Adipocyte (in vitro differentiated cells): ENCODE data around the gene ATF2.

Source experiments
- DNase-seq: peaks from one replicate; pipeline ENCODE4 v3.0.0-alpha.2; 2015; ENCODE audit warnings: low read depth
- H3K27me3 ChIP-seq: replicated peaks from 2 replicates; pipeline ENCODE4 v1.7.0; 2013; ENCODE audit warnings: mild to moderate bottlenecking, low read length, moderate library complexity; ENCODE audit not compliant: control insufficient read depth, insufficient read depth
- H3K36me3 ChIP-seq: 2 replicates; pipeline ENCODE4 v1.7.0; 2013; ENCODE audit warnings: low read length, mild to moderate bottlenecking, moderate library complexity; ENCODE audit not compliant: control insufficient read depth, insufficient read depth, severe bottlenecking
- H3K4me1 ChIP-seq: 2 replicates; pipeline ENCODE4 v1.7.0; 2013; ENCODE audit warnings: mild to moderate bottlenecking, low read length, moderate library complexity; ENCODE audit not compliant: control insufficient read depth, insufficient read depth
- H3K4me3 ChIP-seq: 2 replicates; pipeline ENCODE4 v1.7.0; 2013; ENCODE audit warnings: mild to moderate bottlenecking, low read length, moderate library complexity
- H3K9ac ChIP-seq: 2 replicates; pipeline ENCODE4 v1.7.0; 2013; ENCODE audit warnings: mild to moderate bottlenecking, low read length, moderate library complexity
- H3K9me3 ChIP-seq: 2 replicates; pipeline ENCODE4 v1.7.0; 2013; ENCODE audit warnings: mild to moderate bottlenecking, low read length, moderate library complexity; ENCODE audit not compliant: control insufficient read depth

The ATF2 gene

DNA sequence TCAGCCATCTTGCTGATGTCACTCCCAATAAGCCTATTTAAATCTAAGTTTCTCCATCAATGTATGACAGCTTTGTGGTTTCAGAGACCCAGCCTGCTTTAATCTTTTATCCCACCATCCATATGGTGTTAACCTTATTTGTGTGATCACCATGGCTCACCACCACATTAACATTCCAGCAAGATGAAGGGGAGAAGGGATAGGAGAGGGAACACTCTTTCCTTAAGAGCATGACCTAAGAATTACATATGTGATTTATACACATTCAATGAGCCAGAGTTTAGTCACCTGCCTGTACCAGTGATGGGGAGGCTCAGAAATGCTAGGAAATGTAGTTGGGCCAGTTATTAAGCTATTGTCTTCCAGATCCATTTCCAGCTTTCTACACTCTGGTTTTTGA is 118.3 kb downstream of the ATF2 start:
- no peak overlapping the region for H3K9ac ChIP-seq
- no peak overlapping the region for H3K4me3 ChIP-seq
- H3K9me3 ChIP-seq = no peaks in the 10 kb centered on the region
- DNase-seq = no peak
- H3K27me3 ChIP-seq = no peaks in the 10 kb centered on the region
- no peaks in the 10 kb centered on the region for H3K36me3 ChIP-seq
- no peaks in the 10 kb centered on the region for H3K4me1 ChIP-seq

GRCh38 chr2:175048275-175048674 is 119.7 kb downstream of the ATF2 start:
- Histone ChIP-seq H3K27me3 (no peaks in the 10 kb centered on the region), H3K4me3 (no peak overlapping the region), H3K9me3 (no peaks in the 10 kb centered on the region), H3K4me1 (no peaks in the 10 kb centered on the region), H3K9ac (no peak overlapping the region), H3K36me3 (no peaks in the 10 kb centered on the region)
- DNase-seq = no peak

GRCh38 chr2:175039490-175039889 is 128.5 kb downstream of the ATF2 start:
- Histone ChIP-seq H3K9me3 (no peaks in the 10 kb centered on the region), H3K4me3 (no peak overlapping the region), H3K36me3 (no peaks in the 10 kb centered on the region), H3K4me1 (peaks cover 6% of the 10 kb centered on the region), H3K27me3 (no peaks in the 10 kb centered on the region), H3K9ac (no peak overlapping the region)
- DNase-seq = no peak

DNA sequence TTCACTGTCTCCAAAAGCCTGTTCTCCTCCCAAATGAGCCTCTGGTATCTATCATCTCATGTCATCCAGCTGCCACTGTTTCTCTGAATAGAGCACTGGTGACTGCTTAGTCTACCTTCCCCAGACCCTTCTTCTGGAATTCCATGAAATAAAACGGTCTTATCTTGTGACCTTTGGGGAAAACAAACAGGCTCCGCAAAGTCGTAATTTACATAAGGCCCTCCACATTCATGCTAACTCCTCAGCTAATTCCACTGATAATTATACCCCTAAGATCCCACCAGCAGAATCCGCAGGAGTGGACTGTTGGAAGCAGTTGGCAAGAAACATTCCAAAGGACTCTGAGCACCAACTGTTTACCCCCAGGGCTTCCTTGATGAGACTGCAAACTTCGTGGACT is 129.0 kb downstream of the ATF2 start:
- H3K4me3 ChIP-seq = no peak overlapping the region
- H3K9ac ChIP-seq = no peak overlapping the region
- DNase-seq = no peak
- H3K27me3 ChIP-seq = no peaks in the 10 kb centered on the region
- peaks cover 6% of the 10 kb centered on the region for H3K4me1 ChIP-seq
- no peaks in the 10 kb centered on the region for H3K36me3 ChIP-seq
- H3K9me3 ChIP-seq = no peaks in the 10 kb centered on the region

DNA sequence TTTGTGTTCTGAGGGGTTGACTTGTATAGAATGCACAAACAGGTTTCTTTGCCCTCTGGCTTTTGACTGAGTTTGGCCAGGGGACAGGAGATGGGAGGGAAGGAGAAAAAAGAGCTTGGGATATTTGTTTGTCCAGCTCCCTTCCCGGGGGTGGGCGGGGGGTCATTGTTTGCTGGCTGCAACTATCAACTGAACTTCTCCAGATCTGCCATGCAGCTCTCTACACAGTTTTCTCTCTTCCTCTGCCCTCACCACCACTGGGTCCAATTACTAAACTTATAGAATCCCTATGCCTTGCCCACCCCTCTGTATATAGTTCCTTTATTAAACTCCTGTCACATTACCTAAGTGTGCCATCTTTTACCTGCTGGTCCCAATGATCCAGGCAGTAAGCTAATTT is 130.1 kb downstream of the ATF2 start:
- H3K27me3 ChIP-seq = no peaks in the 10 kb centered on the region
- peaks cover 6% of the 10 kb centered on the region for H3K4me1 ChIP-seq
- no peak overlapping the region for H3K9ac ChIP-seq
- no peaks in the 10 kb centered on the region for H3K9me3 ChIP-seq
- no peak for DNase-seq
- H3K36me3 ChIP-seq = no peaks in the 10 kb centered on the region
- H3K4me3 ChIP-seq = no peak overlapping the region

DNA sequence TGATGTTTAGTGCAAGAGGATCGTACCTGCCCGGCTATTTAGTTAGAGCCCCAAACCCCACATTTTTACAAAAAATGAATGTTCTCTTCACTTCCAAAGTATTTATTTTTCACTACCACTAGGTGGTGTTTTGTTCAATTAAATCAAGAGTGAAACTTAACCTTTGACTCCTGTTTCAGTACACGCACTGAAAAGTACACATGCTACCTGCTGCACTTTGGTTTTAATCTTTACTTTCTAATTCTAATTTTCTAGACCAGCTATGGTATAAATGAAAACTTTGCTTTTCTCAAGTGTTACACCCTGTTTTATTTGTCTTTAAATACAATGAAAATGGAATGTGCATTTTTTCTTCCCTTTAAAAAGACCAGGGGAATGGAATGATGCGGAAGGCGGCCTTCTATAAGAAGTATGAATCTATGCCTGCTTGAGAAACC is 131.4 kb downstream of the ATF2 start:
- Histone ChIP-seq H3K27me3 (no peaks in the 10 kb centered on the region), H3K9ac (no peak overlapping the region)
- DNase-seq = peak; percentile 70

DNA sequence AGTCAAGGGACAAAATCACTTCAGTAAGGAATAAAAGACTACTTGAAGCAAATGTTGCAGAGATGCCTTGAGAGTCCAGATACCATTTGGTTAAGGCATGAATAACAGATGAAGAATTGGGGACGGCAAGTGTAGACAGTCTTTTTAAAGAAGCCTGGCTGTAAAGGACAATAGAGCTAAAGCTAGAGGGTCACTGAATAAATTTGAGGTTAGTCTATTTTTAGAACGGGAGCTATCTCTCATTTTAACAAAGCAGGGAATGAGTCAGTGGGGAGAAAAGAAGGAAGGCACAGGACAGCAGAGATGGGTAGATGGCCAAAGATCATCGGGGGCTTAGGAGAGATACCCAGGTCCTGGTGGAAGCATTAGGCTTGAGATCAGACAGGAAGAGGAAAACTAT is 132.2 kb downstream of the ATF2 start:
- Histone ChIP-seq H3K27me3 (no peaks in the 10 kb centered on the region), H3K4me3 (no peak overlapping the region), H3K9ac (no peak overlapping the region), H3K9me3 (no peaks in the 10 kb centered on the region), H3K36me3 (no peaks in the 10 kb centered on the region), H3K4me1 (peaks cover 7% of the 10 kb centered on the region)
- no peak for DNase-seq

More for the DNA sequence above, 131.4 kb downstream of the ATF2 start:
- Histone ChIP-seq H3K9me3 (no peaks in the 10 kb centered on the region), H3K4me1 (peaks cover 6% of the 10 kb centered on the region), H3K4me3 (no peak overlapping the region), H3K36me3 (no peaks in the 10 kb centered on the region)

- H3K27me3 ChIP-seq = no peaks in the 10 kb centered on the region
- no peak for DNase-seq
- H3K36me3 ChIP-seq = no peaks in the 10 kb centered on the region
These were observed 133.3 kb downstream of the ATF2 start for GRCh38 chr2:175034716-175035115.

DNA sequence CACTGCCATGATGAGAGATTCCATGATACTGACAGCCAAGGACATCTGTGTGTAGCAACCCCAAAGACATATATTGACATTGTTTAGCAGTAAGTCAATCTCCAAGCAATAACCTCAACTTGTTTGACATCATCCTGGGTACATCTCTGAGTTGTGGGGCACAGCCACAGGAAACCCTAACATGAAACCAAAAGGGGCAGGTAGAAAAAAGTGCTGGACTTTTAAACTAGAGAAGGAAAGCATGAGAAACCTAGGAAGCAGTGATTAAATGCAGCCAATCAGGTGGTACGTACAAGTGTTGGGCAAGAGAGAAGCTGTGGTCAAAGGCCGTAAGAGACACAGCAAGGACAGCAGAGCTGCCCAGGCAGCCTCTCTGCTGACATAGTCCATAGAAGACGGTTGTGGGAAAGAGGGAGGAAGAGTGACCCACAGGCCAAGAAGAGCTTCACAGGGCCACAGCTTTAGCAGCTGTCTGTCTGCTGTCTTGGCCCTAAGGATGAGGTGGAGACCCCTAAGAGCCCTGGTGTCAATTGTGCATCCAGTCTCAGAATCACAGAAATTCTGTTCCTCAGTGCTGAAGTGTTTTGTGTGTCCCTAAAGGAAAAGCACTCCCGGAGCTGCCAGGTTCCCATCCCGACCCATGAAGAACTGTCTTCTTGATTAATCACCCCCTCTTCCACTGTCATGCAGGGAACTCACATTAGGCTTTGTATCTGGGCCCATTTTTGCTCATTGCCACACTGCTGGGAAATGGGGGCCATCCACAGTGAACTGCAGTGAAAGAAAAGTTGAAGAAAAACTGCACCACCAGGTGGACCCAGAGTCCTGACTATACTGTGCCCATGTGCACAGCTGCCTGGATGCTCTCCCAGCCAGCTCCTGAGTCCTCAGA is 137.4 kb downstream of the ATF2 start:
- H3K9me3 ChIP-seq = no peaks in the 10 kb centered on the region
- H3K9ac ChIP-seq = no peak overlapping the region
- H3K36me3 ChIP-seq = no peaks in the 10 kb centered on the region
- no peak overlapping the region for H3K4me3 ChIP-seq
- peak; percentile 70 for DNase-seq
- no peaks in the 10 kb centered on the region for H3K27me3 ChIP-seq
- H3K4me1 ChIP-seq = peaks cover 9% of the 10 kb centered on the region

More at GRCh38 chr2:175034716-175035115, 133.3 kb downstream of the ATF2 start:
- Histone ChIP-seq H3K9me3 (no peaks in the 10 kb centered on the region), H3K9ac (no peak overlapping the region), H3K4me3 (no peak overlapping the region), H3K4me1 (peaks cover 9% of the 10 kb centered on the region)

DNA sequence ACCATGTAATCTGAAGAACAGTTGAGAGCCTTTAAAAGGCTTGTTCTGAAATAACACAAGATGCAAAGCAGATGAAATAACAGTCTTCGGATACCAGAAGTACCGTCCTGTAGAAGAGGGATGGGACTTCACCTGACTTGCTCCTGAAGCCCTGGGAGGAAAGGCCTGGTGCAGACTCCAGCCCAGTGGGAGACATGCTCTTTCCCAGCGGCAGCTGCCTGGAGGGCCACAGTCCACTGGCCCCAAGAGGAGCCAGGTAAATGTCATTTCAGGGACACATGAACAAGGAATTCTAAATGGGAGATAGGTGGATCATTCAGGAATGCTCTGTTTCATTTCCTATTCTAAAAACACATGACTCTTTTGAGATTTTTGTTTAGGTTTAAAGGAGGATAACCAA is 140.2 kb downstream of the ATF2 start:
- H3K27me3 ChIP-seq = no peaks in the 10 kb centered on the region
- no peaks in the 10 kb centered on the region for H3K36me3 ChIP-seq
- no peak for DNase-seq
- no peaks in the 10 kb centered on the region for H3K9me3 ChIP-seq
- H3K4me3 ChIP-seq = no peak overlapping the region
- H3K4me1 ChIP-seq = peaks cover 5% of the 10 kb centered on the region
- no peak overlapping the region for H3K9ac ChIP-seq

DNA sequence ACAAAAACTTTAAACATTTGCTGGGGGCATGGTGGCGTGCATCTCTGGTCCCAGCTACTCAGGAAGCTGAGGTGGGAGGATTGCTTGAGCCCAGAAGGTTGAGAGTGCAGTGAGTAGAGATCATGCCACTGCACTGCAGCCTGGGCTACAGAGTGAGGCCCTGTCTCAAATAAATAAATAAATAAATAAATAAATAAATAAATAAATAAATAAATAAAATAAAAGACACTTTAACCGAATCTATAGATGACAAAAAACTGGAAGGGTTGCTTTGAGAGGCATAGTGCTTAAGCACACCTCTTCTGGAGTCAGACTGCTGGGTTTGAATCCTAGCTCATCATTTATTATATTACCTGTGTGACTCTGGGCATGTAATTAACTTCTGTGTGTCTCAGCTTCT is 141.6 kb downstream of the ATF2 start:
- H3K9ac ChIP-seq = no peak overlapping the region
- no peaks in the 10 kb centered on the region for H3K9me3 ChIP-seq
- H3K4me3 ChIP-seq = no peak overlapping the region
- H3K27me3 ChIP-seq = no peaks in the 10 kb centered on the region
- no peaks in the 10 kb centered on the region for H3K36me3 ChIP-seq
- peaks cover 5% of the 10 kb centered on the region for H3K4me1 ChIP-seq
- no peak for DNase-seq

DNA sequence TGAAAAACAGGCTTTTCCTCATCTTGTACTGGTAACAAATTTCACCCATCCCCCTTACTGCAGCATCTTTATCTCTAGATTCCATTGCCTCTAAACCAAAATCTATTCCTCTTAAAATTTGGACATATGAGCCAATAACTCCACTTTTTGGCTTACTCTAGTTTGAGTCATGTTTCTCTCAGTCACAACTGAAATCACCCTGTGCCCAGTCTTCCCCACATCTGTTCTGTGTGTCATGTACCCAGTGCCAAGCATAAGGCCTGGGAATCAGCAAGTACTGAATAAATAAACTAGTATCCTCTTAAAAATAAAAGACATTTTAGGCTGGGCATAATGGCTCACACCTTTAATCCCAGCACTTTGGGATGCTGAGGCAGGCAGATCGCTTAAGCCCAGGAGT is 142.1 kb downstream of the ATF2 start:
- H3K9me3 ChIP-seq = no peaks in the 10 kb centered on the region

More for the DNA sequence above, 142.1 kb downstream of the ATF2 start:
- H3K4me1 ChIP-seq = peaks cover 5% of the 10 kb centered on the region
- no peaks in the 10 kb centered on the region for H3K36me3 ChIP-seq
- no peak overlapping the region for H3K9ac ChIP-seq
- H3K4me3 ChIP-seq = no peak overlapping the region
- no peak for DNase-seq
- no peaks in the 10 kb centered on the region for H3K27me3 ChIP-seq
